TTC549 (cell line): Measurements from ENCODE around the gene GHITM.
A peak's percentile ranks its signal among the peaks of the same experiment; 100 is the strongest.
"Not testable (repeated sequence)": the region's sequence is repeated elsewhere in the genome, so short reads cannot be mapped to it uniquely, and the experiment has no call there.

Source experiments
- FAIRE-seq: peaks from 2 replicates; lab custom pipeline; 2012; peaks lifted over from hg19 to GRCh38; lab: Jason Lieb, UNC

The GHITM gene

DNA sequence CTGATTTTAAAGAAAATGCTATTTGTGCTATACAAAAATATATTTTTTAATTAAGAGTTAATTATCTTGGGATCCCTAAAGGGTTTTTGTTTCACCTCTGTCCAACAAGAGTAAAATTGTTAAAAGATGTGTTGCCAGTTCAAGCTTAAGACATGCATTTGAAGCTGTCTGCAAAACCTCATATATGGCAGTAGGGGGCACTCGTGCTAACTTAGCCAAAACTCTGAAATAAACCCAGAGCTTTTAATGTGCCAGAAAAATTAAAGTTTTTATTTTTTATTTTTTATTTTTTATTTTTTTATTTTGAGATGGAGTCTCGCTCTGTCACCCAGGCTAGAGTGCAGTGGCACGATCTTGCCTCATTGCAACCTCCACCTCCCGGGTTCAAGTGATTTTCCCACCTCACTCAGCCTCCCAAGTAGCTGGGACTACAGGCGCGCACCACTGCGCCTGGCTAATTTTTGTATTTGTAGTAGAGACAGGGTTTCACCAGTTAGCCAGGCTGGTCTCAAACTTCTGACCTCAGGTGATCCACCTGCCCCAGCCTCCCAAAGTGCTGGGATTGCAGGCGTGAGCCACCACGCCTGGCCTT is 8.8 kb downstream of the GHITM start:
- FAIRE-seq = peak; percentile 92

- no peak for FAIRE-seq
These were observed 10.5 kb downstream of the GHITM start for GRCh38 chr10:84149854-84150253.

DNA sequence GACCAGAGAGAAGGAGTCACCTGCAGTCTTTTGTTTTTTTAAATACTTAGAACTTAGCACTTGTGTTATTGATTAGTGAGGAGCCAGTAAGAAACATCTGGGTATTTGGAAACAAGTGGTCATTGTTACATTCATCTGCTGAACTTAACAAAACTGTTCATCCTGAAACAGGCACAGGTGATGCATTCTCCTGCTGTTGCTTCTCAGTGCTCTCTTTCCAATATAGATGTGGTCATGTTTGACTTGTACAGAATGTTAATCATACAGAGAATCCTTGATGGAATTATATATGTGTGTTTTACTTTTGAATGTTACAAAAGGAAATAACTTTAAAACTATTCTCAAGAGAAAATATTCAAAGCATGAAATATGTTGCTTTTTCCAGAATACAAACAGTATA is 13.5 kb downstream of the GHITM start:
- FAIRE-seq = no peak

- FAIRE-seq = no peak
These were observed 16.2 kb downstream of the GHITM start for GRCh38 chr10:84155521-84155920.

DNA sequence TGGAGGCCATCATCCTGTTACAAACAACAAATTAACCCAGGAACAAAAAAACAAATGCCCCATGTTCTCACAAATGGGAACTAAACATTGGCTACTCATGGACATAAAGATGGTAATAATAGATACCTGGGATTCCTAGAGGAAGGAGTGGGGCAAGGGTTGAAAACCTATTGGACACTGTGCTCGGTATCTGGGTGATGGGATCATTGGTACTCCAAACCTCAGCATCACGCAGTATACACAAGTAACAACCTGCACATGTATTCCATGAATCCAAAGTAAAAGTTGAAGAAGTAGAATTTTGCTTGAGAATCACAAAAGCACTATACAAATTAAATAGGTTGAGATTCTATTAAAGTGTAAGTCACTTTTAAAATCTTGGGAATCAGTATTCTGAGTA is 16.7 kb downstream of the GHITM start:
- no peak for FAIRE-seq

DNA sequence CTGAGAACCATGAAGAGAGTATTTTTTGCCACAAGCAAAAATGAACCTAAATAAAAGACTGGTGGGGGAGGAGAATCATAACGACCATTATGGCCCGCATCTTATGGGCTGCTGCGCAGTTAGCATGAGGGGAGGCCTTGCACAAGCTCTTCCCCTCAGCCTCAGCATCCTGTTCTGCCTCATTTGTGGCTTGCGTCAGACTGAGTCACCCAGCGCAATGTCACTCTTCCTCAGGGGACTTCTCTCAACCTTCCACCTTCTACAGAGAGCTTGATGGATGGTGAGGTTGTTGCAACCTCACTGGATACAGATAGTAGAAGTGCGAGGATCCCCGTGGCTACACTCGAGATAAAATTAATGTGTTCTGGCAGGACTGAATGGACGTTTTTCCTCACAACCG is 17.5 kb downstream of the GHITM start:
- FAIRE-seq = no peak

DNA sequence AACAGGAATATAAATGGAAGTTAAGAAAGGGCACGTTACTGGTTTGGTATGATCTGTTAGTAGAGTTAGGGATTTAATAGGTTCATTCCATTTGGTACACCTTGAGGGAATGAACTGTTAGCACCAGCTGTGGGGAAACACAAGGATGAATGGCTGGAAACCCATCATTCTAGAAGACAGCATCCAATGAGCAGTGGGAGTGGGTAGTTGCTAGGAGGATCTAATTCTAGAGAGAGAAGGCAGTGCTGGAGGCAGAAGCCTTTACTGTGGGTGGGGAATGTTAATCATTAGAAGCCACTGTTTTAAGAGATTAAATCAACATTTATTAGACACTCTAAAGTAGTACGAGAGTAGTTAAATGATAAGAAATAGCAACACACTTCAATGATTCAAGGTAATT is 18.8 kb downstream of the GHITM start:
- FAIRE-seq = no peak

DNA sequence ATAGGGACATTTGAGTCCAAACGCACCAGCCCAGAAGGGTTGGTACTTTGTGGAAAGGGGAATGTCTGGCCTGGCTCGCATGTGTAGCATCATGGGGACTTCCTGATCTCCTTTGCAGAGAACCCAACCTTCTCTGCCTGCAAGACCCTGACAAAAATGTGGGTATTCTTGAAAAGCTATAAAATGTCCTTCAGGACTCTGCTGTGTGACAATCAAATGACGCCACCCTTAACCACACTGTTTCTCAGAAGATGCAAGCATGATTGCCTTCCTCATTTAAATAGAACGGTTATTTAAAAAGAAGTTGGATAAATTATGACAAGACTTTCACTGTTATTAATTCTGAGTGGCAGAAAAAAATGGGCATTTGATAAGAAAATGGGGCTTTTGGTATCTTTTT is 19.2 kb downstream of the GHITM start:
- no peak for FAIRE-seq

- no peak for FAIRE-seq
These were observed 19.9 kb downstream of the GHITM start for GRCh38 chr10:84159076-84159685.

DNA sequence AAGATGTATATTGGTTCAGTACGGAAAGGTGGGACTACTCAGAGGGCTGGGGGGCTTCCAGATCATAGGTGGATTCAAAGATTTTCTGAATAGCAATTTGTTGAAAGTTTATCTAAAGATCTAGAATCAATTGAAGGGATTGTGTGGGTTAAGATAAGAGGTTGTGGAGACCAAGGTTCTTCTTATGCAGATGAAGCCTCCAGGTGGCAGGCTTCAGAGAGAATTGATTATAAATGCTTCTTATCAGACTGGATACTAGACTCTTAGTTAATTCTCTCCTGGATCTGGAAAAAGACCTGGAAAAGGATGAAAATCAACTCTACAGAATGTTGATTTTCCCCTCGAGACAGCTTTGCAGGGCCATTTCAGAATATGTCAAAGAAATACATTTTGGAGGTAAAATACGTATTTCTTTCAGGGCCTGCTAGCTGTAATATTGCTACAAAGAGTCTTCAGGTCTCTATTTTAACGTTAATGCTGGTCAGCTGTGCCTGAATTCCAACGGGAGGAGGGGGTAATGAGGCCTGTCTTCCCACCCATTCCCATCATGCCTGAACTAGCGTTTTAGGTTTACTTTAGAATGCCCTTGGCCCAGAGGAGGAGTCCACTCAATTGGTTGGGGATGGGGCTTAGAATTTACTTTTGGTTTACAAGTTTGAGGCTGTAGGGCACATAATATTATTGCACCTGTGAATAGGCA is 21.5 kb downstream of the GHITM start:
- no peak for FAIRE-seq

DNA sequence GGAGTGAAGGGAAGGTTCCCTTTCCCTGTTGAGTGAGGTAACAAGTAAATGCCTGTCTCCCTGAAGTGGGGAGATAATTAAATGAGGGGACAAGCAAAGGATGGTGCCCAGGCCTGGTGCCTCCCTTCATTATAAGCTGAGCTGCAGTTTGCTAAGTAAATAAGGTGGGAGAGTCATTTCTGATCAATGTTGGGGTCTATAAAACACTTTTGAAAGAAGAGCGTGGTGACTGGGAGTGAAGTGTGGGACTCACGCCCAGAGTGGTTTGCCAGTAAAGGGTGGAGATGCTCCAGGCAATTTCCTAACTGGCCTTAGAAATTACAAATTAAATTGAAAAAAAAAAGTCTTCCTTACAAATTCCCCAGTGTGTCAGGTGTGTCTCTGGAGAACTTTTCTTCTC is 24.7 kb downstream of the GHITM start:
- FAIRE-seq = no peak

DNA sequence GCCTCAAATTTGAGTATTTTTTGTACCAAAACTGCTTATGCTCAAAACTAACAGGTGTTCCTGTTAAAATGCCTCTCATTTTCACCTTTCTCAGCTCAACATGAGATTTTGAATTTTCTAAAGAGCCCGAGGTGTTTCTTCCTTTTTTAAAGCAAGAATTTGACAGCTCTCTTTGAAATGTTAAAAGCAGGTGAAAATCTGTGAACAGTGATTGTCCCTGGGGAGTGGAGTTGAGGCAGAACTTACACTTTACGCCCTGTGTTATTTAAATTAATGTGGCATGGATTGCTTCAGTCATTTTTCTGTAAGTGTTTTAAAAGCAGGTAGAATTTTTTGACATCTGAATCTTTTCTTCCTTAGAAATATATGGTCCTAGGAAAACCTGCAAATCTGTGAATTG is 25.1 kb downstream of the GHITM start:
- FAIRE-seq = no peak

DNA sequence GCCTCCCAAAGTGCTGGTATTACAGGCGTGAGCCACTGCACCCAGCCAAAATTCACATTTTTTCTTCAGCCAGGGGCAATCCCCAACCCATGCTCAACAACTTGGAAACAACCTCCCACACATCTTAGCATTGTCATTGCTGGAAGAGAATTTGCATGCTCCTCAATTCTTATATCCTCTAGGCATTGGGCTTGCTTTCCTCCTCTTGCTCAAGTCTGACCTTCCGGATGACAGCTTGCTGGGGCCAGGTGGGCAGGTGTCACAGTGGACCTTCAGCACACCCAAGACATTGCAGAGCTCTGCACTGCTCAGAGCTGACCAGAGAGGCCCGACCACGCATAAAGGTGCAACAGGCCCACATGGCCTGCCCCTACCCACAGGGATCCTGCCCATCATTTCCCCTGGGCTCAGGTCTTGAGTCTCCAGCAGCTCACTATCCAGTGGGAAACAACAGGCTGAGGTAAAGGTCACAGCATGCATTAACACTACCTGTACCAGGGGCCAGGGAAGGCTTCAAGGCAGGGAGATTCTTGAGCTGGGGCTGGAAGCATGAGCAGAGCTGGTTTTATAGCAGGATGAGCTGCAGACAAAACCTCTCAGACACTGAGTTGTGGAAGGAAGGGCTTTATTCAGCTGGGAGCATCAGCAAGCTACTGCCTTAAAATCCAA is 27.4 kb downstream of the GHITM start:
- no peak for FAIRE-seq

DNA sequence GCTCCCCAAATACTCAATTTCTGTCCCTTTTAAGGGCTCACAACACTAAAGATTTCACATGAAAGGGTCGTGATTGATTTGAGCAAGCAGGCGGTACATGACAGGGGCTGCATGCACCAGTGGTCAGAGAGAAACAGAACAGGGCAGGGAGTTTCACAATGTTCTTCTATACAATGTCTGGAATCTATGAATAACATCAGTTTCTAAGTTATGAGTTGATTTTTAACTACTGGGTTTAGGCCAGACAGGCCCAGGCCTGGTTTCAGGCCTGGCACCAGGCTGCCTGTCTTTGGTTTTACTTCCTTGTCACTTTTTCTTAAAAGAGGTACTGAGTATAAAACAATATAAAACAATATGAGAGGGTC is 28.0 kb downstream of the GHITM start:
- FAIRE-seq = not testable (repeated sequence)

GRCh38 chr10:84168382-84168781 is 29.1 kb downstream of the GHITM start:
- not testable (repeated sequence) for FAIRE-seq

DNA sequence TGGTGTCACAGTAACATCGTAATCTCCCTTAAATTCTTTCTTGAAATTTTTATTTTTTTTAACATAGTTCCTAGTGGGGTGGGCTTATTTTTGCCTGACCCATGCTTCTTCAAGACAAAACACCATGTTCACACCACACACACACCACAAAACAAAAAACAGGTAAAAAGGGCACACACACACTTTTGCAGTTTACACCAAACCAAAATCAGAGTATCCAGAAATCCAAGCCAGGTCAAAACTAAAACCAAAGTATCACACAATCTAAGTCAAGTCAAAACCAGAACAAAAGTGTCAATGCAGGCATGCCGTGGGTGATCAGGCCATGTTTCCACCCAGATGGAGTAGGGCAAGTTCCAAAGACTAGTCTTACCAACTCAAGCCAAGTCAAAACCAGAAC is 31.9 kb downstream of the GHITM start:
- not testable (repeated sequence) for FAIRE-seq

DNA sequence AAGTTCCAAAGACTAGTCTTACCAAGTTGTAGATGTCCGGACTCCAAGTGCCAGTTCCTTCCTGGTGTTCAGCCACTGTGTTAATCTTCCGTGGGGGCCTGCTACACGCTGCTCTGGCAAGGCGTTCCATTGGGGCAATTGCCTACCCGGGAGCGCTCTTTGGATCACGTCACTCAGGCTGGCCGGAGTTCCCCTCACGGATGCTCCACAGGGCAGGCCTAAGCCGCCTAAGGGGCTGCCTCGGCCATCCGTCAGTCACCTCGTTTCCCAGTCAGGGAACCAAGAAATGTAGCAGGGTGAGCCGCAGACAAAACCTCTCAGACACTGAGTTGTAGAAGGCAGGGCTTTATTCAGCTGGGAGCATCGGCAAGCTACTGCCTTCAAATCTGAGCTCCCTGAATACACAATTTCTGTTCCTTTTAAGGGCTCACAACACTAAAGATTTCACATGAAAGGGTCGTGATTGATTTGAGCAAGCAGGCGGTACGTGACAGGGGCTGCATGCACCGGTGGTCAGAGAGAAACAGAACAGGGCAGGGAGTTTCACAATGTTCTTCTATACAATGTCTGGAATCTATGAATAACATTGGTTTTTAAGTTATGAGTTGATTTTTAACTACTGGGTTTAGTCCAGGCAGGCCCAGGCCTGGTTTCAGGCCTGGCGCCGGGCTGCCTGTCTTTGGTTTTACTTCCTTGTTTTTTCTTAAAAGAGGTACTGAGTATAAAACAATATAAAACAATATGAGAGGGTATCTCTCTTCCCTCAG is 32.6 kb downstream of the GHITM start:
- FAIRE-seq = not testable (repeated sequence)

GRCh38 chr10:84172467-84173356 is 33.4 kb downstream of the GHITM start:
- no peak for FAIRE-seq

DNA sequence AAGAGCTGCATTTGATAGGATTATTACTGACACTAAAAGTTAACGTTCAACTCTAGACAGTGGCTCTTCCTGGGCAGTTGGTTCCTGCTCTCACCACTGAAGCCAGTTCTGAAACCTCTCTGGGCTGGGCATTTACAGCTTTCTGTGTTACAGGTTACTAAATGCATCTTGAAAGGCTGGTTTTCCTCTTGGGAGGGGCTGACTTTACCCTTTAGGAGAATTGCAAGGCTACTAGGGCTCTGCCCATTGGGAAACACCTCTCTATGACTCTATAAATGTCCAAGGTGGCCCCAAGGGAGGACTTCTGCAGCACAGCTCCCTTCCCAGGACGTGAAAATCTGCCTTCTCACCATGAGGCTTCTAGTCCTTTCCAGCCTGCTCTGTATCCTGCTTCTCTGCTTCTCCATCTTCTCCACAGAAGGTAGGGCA is 34.2 kb downstream of the GHITM start, which contains the start of gene GPR15LG:
Gene GPR15LG, plus strand, starts transcription at position 301 of the 429 bp plus-strand sequence. Its CDS starts 51 bp downstream, at position 352.
- no peak for FAIRE-seq

DNA sequence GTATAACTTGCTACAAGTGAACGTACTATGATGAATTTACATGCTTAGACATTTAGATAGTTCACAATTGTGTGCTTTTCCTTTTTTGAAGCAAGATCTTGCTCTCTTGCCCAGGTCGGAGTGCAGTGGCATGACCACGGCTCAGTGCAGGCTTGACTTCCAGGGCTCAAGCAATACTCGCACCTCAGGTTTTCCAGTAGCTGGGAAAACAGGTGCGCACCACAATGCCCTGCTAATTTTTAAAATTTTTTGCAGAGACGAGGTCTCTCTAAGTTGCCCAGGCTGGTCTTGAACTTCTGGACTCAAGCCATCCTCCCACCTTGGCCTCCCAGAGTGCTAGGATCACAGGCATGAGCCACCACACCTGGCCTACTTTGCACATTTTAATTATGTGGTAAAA is 36.1 kb downstream of the GHITM start:
- FAIRE-seq = no peak

DNA sequence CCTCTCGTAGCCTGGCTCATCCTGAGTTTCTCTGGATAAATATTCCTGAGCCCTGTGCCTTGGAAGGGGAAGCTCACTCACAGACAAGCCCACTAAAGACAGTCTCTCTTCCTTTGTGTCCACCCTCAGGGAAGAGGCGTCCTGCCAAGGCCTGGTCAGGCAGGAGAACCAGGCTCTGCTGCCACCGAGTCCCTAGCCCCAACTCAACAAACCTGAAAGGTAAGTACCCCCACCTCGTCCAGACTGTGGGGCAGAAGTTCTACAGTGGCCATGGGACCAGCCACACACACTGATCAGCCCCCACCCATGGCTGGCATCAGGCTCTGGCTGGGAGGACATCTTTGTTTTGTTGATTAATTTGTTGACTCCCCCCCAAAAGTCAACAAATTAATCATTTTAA is 37.0 kb downstream of the GHITM start:
- no peak for FAIRE-seq
